Effector CD4-positive, alpha-beta T cell (primary cell): ENCODE results near the gene HSF2.
"Not testable (repeated sequence)": the region's sequence is repeated elsewhere in the genome, so short reads cannot be mapped to it uniquely, and the experiment has no call there.

Source experiments
- DNase-seq: peaks from one replicate; pipeline ENCODE4 v3.0.0-alpha.2; 2020

HSF2 gene

DNA sequence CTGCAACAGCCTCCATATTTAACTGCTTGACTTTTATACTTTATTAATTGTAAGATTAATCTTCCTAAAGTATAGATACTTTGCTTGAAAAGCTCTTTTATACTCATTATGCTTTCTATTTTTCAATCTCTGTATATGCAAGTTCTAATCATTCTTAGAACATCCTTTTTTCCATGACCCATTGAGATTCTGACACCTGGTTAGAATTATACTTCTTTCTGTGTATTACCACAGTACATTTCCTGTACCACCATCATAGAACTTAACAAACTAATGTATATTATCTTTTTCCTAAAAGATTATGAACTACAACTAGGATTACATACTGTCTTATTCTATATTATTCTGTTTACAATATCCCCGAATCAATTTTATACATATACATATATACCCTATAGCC, 58.6 kb downstream of the HSF2 start:
- DNase-seq: no peak

DNA sequence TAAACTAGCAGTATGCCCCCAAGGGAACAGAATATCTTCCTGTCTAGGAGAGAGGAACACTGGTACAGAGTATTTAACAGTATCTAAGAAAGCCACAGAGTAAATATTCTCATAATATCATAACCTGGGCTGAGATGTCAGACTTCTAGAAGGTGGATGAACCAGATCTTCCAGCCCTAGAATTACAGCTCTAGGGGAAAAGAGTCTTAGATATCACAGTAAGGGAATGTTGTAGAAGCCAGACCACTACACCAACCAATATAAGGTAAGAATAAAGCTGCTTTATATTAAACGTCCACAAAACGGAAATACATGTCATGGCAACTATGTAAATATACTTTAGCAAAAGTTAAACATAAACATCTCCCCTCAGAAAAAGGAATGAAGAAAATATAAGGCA, 59.8 kb downstream of the HSF2 start:
- no peak for DNase-seq

DNA sequence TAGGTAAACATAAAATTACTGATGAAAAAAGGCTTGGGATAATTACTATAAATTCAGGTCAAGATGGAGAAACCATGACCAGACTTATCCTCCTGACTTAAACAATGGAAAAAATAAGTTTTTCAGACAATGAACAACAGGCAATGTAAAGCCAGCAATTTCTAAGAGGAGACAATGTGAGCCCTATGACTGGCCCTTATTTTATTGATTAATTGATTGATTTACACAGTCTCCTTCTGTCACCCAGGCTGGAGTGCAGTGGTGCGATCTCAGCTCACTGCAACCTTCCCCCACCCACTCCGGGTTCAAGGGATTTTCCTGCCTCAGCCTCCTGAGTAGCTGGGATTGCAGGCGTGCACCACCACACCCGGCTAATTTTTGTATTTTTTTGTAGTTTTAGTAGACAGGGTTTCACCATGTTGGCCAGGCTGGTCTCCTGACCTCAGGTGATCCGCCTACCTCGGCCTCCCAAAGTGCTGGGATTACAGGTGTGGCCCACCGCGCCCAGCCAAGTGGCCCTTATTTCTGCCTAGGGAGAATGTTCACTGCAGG, 60.5 kb downstream of the HSF2 start:
- not testable (repeated sequence) for DNase-seq

DNA sequence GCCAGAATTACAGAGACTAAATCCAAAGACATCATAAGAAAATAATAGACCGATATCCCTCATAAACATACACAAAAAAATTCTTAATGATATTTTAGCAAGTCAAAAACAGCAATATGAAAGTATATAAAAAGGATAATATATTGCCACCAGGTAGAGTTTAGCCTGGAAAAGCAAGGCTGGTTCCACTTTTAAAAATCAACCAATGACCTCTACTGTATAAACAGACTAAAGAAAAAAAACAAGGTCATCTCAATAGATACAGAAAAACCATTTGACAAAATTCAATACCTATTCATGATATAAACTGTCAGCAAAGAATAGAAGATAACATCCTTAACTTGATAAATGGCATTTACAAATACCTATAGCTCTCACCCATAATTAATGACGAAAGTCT, 62.4 kb downstream of the HSF2 start:
- no peak for DNase-seq

DNA sequence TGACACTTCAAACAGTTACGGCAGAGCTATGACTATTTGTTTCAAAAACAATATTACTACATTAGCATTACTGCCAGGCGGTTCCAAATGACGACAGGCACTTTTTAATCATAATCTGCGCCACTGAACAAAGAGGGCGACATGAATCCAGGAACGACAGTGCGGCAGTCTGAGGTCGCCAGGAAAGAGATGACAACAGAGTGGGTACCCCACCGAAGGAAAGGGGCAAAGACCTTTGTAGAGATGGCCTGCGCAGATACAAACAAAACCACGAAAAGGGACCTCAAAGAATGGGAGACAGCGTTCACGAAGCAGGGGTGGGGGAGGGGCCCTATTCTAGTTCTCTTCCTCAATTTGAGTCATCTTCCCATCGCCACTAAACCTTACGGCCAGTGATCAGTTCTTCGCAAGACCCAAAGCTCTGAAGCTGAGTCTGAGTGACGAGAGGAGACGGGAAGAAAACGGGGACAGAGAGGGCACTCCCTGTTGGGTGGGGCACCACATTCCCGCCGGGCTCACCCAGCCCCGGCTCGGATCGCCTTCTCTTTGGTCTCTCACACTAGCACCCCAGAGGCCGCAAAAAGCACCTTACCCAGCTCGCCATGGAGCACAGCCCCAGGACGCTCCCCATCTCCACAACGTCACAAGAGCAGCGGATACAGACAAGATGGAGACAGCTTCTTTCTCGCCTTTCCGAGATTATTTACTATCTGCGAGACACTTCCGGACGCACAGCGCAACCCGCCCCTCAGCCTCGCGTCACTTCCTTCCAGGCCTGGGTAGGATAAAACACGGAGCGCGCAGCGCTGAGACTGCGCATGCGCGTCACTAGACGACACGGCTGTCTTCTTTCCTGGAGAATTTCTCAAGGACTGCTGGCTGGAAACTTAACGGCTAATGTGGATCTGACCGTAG, 71.9 kb downstream of the HSF2 start, which contains the start of gene SERINC1:
SERINC1 (minus strand) TSS at position 701 of the 915 bp plus-strand sequence; CDS start at position 631, 70 bp downstream.
- DNase-seq: peak; percentile 91

DNA sequence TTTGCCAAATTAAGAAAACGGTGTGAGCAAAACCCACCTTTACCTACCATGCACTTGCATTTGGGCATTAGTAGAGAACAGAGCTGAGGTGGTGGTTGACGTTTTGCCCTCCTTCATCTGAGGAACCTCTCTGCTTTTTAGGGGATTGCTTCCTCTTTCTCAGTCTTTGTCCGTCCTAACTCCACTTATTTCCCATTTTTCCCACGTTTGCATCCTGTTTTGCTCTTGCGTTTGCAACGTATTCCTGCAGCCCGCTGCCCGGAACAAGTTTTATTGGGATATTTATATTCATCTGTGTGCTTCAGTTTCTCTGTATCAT, 72.5 kb downstream of the HSF2 start:
- DNase-seq: no peak

DNA sequence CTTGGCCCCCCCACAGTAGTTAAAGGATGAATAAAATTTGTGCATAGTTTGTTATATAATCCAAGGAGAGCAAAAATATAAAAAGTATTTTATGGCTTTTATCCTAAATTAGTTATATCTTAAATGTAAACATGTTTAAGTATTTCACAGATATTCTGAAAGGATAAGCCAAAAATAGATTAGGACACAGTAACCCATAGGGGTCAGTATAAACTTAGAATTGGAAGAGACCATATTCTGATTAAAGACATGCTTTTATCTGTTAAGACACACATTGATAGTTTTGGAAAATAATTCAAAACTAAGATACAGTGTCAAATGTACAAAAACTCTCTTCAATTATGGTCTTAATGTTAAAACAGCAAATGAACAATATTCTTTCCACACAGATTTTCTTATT, 76.7 kb downstream of the HSF2 start:
- no peak for DNase-seq

DNA sequence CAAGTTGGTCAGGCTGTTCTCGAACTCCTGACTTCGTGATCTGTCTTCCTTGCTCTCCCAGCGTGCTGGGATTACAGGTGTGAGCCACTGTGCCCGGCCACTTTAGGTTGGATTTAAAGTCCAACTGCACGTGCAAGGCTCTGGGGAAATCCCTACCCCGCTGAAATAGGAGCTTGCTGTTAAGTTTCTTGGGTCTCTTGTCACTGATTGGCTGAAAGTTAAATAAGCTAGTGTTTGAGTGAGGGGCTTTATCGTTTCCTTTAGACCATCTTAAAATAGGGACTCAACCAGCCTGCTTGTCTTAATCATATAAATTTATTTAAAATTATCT, 83.3 kb downstream of the HSF2 start:
- no peak for DNase-seq
